Stomach (tissue), 4 donors: ENCODE measurements around the gene SHD.

Source experiments
- POLR2A ChIP-seq, 4 donors: fragments of 450-650 bp; IDR thresholded peaks; one replicate each; pipeline ENCODE4 v1.6.1; 2016; ENCODE audit warnings: antibody characterized with exemption in 4 of 4, control low read depth in 2 of 4, mild to moderate bottlenecking in 1 of 4, moderate library complexity in 1 of 4
- TF ChIP-seq, protein P1 (sequence below), 7 experiments: fragments of 450-650 bp in 4 of 7; fragments of 200-600 bp in 3 of 7; sonication (generic) in 3 of 7; IDR thresholded peaks; one replicate each; pipeline ENCODE4 v1.5.1; 2016 to 2019; ENCODE audit warnings: antibody characterized with exemption in 7 of 7, control low read depth in 2 of 7, mild to moderate bottlenecking in 1 of 7

- TF ChIP-seq, protein P1, sequence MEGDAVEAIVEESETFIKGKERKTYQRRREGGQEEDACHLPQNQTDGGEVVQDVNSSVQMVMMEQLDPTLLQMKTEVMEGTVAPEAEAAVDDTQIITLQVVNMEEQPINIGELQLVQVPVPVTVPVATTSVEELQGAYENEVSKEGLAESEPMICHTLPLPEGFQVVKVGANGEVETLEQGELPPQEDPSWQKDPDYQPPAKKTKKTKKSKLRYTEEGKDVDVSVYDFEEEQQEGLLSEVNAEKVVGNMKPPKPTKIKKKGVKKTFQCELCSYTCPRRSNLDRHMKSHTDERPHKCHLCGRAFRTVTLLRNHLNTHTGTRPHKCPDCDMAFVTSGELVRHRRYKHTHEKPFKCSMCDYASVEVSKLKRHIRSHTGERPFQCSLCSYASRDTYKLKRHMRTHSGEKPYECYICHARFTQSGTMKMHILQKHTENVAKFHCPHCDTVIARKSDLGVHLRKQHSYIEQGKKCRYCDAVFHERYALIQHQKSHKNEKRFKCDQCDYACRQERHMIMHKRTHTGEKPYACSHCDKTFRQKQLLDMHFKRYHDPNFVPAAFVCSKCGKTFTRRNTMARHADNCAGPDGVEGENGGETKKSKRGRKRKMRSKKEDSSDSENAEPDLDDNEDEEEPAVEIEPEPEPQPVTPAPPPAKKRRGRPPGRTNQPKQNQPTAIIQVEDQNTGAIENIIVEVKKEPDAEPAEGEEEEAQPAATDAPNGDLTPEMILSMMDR (IDR thresholded peaks at IDR 0.05), result no peak
- TF ChIP-seq POLR2A (IDR thresholded peaks at IDR 0.05), result peak in 1 of 4 donors; percentile 5
Observed at GRCh38 chr19:4328243-4328990, 49.4 kb downstream of the SHD start.
